GM08714 (cell line): Measurements from ENCODE around the gene IGF2BP3.

ENCODE experiments used
- H3K4me3 ChIP-seq: fragments of 200-500 bp; sonication (Bioruptor generic); 2 replicates; pipeline ENCODE4 v1.5.1; 2014; ENCODE audit warnings: mild to moderate bottlenecking, low read length, inconsistent platforms
- ZNF274 ChIP-seq: IDR thresholded peaks from 2 replicates; pipeline ENCODE4 v1.6.1; 2012; ENCODE audit warnings: mild to moderate bottlenecking, low read depth, low read length

Gene IGF2BP3

DNA sequence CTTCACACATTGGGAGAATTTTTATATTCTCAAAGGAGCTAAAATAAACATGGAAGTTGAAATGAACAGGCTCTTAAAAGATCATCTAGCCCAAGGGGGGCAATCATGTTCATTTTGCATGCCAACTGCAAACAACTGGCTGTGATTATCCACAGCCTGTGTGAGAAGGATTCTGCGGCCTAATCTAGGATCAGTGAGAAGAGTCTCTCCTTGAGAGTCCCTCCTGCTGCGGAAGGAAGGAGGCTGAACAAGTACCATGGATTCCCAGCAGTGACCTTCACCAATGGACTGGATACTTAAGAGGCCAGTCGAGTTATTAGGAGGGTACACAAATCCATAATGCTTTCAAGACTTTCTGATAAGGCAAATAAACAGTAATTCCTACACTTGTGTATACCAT is 76.7 kb downstream of the IGF2BP3 start:
- no peak for TF ChIP-seq ZNF274
- no peak overlapping the region for H3K4me3 ChIP-seq

DNA sequence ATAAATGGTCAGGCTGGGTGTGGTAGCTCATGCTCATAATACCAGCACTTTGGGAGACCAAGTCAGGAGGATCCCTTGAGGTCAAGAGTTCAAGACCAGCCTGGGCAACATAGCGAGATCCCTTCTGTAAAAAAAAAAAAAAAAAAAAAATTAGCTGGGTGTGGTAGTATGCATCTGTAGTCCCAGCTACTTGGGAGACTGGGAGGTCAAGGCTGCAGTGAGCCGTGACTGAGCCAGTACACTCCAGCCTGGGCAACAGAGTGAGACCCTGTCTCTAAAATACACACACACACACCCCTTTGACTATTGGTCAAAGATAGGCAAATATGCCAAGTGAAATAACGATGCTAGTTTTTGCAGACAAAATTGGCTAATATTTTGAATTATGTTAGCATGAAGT is 80.6 kb downstream of the IGF2BP3 start:
- no peak for TF ChIP-seq ZNF274
- H3K4me3 ChIP-seq: no peak overlapping the region

GRCh38 chr7:23387583-23387982 is 82.7 kb downstream of the IGF2BP3 start:
- H3K4me3 ChIP-seq: no peak overlapping the region
- no peak for TF ChIP-seq ZNF274

DNA sequence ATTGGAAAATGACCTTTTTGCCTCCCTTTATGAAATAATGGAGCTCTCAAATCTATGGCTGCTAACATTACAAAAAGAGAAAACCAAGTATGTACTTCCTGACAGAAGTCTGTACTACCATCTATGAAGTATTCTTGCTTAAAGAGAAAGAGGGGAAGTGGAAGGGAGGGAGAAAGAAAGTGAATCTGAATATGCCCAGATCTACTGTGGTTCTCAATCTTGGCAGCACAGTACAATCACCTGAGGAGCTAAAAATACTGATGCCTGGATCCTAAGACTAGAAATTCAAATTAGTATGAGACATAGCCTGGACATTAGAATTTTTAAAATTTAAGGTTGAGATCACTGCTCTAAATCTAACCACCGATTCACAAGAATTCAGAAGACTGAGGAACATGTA is 85.2 kb downstream of the IGF2BP3 start:
- no peak overlapping the region for H3K4me3 ChIP-seq
- no peak for TF ChIP-seq ZNF274

DNA sequence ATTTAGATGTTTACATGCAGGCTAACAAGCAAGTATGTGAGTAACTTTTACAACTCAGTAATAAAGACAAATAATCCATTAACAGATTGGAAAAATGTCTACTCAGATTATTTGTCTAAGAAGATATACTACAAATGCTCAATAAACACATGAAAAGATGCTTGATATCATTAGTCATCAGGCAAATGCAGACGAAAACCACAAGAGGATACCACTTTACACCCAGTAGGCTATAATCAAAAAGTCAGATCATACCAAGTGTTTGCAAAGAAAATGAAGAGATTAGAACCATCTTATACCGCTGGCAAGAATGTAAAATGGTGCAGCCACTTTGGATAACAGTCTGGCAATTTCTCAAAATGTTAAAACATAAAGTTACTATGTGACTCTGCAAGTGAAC is 87.1 kb downstream of the IGF2BP3 start:
- no peak for TF ChIP-seq ZNF274
- H3K4me3 ChIP-seq: no peak overlapping the region

DNA sequence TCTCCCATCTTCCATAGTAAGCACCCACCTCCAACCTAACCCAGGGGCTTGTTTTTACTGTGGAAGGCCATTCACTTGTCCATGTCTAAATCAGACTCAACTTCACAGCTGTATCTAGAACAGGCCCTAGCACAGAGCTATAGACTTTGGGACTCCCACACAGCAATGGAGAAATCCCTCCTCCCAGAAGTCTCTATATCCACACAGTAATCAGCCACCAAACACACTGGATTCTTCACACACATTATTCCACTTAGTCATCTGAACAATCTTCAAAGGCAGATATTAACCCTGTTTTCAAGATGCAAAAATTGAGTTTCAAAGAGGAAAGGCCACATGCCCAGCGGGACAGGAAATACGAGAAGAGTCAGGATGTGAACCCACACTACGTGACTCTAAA is 89.3 kb downstream of the IGF2BP3 start:
- TF ChIP-seq ZNF274: no peak
- H3K4me3 ChIP-seq: no peak overlapping the region

DNA sequence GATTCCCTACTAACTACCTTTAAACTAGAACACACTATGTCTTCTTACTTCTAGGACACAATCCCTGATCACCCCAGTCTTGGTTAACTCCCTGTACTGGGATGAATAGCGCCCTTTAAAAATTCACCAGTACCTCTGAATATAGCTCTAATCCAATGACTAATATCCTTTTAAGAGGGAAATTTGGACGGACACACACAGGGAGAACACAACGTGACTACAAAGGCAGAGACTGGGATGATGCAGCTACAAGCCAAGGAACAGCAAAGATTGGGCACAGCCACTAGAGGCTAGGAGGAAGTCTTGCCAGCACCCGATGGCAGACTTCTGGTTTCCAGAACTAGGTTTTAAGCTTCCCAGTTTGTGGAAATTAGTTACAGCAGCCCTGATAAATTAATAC is 89.7 kb downstream of the IGF2BP3 start:
- H3K4me3 ChIP-seq: no peak overlapping the region
- no peak for TF ChIP-seq ZNF274

- no peak for TF ChIP-seq ZNF274
- no peak overlapping the region for H3K4me3 ChIP-seq
Observed at GRCh38 chr7:23378996-23379395, 91.3 kb downstream of the IGF2BP3 start.

- no peak for TF ChIP-seq ZNF274
- H3K4me3 ChIP-seq: no peak overlapping the region
Observed at GRCh38 chr7:23377134-23377533, 93.2 kb downstream of the IGF2BP3 start.

GRCh38 chr7:23373151-23374004 is 96.9 kb downstream of the IGF2BP3 start:
- no peak overlapping the region; the same call in 1 of the 2 replicates for H3K4me3 ChIP-seq
- no peak for TF ChIP-seq ZNF274

GRCh38 chr7:23372611-23373010 is 97.7 kb downstream of the IGF2BP3 start:
- H3K4me3 ChIP-seq: peak overlapping the region; percentile 42; the same call in 1 of the 2 replicates
- no peak for TF ChIP-seq ZNF274

GRCh38 chr7:23371654-23372053 is 98.6 kb downstream of the IGF2BP3 start:
- H3K4me3 ChIP-seq: no peak overlapping the region
- no peak for TF ChIP-seq ZNF274

DNA sequence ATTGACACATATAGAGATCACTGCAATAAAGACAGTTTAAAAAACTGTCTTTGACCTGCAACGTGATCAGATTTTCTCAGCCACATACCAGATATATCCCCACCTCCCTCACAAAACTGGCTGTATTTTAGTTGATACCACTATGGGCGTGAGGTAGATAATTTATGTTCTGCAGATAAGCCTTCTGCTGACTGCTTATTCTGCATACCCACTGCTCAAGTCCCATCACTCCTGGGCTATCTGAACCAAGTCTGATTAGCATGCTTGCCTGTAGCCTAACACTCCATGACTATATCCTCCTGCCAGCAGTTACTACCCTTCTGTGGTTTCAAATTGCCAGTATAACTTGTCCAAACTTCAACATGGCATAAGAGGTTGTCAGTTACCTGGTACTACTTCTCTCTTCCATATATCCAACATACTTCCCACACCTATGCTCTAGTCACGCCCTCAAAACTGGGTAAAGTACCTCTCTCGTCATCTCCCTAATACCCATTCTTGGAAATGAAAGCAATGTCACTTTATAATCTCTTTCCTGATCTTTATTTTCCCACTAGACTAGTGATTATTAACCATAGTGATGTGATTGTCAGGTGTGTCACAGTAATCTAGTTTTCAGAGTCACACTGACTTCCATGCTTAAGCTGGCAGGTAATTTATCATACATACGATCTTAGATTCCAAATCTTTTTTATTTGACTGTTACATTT is 100.4 kb downstream of the IGF2BP3 start:
- no peak for TF ChIP-seq ZNF274
- H3K4me3 ChIP-seq: no peak overlapping the region

DNA sequence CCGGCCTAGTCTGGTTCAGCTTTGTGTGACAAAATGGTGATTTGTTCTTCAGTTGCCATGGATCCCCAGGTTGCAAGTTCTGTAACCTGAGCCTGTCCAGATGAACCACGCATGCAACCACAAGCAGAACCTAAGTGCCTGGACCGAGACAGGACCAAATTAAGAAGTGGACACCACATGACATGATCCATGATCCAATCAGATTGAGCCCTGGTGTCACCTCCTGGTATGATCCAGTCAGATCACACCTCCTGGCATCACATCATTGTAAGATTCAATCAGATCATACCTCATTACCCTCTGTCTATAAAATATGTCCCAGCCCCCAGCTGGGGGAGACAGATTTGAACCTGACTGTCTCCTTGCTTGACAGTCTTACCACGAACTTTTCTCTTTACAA is 101.2 kb downstream of the IGF2BP3 start:
- no peak for TF ChIP-seq ZNF274
- H3K4me3 ChIP-seq: no peak overlapping the region

- no peak for TF ChIP-seq ZNF274
Observed at GRCh38 chr7:23358152-23358674, 112.1 kb downstream of the IGF2BP3 start.

More at GRCh38 chr7:23358152-23358674, 112.1 kb downstream of the IGF2BP3 start:
- H3K4me3 ChIP-seq: no peak overlapping the region
